Glutamatergic neuron (in vitro differentiated cells): ENCODE data around the gene SCN8A. TPM values are rescaled to one million over a fixed set of nuclear protein-coding genes. Genes with fewer than 3 reads are reported as not detected.
A peak's percentile ranks its signal among the peaks of the same experiment; 100 is the strongest.

Experiments
- DNase-seq: peaks from one replicate; pipeline ENCODE4 v3.0.0; 2022
- H3K27ac Mint-ChIP-seq: one replicate; pipeline ENCODE4 v1.8.0; 2020; ENCODE audit warnings: mild to moderate bottlenecking, mixed read lengths, inconsistent platforms; ENCODE audit not compliant: unreplicated experiment
- H3K27me3 Mint-ChIP-seq: one replicate; pipeline ENCODE4 v1.8.0; 2020; ENCODE audit warnings: mild to moderate bottlenecking, moderate library complexity, mixed read lengths, inconsistent platforms; ENCODE audit not compliant: unreplicated experiment
- H3K36me3 Mint-ChIP-seq: one replicate; pipeline ENCODE4 v1.8.0; 2020; ENCODE audit warnings: mild to moderate bottlenecking, mixed read lengths, inconsistent platforms; ENCODE audit not compliant: unreplicated experiment
- H3K4me1 Mint-ChIP-seq: one replicate; pipeline ENCODE4 v1.8.0; 2020; ENCODE audit warnings: mild to moderate bottlenecking, low read depth, mixed read lengths, inconsistent platforms; ENCODE audit not compliant: unreplicated experiment
- H3K4me3 Mint-ChIP-seq: one replicate; pipeline ENCODE4 v1.8.0; 2020; ENCODE audit warnings: mild to moderate bottlenecking, mixed read lengths, inconsistent platforms; ENCODE audit not compliant: unreplicated experiment
- H3K9me3 Mint-ChIP-seq: one replicate; pipeline ENCODE4 v1.8.0; 2020; ENCODE audit warnings: mild to moderate bottlenecking, moderate library complexity, mixed read lengths, inconsistent platforms; ENCODE audit not compliant: unreplicated experiment
- total RNA-seq: library from RNA; stranded (reverse); fragmentation: NEBNext Ultra II Directional; extraction: Animal tissue kit (Norgen Biotek cat#: 25700); gene quantifications from one replicate; pipeline ENCODE4 v1.2.1, GENCODE V29; 2021; ENCODE audit not compliant: unreplicated experiment
- TF ChIP-seq, protein P1 (sequence below): fragments of 200-600 bp; sonication (generic); IDR thresholded peaks from one replicate; pipeline ENCODE4 v1.5.0; 2021; ENCODE audit not compliant: partially characterized antibody, unreplicated experiment

Gene SCN8A
- total RNA-seq, 1 donor from 2014 or later, result 47.6 TPM

GRCh38 chr12:51815571-51815970, 224.5 kb downstream of the SCN8A start:
- TF ChIP-seq, protein P1, sequence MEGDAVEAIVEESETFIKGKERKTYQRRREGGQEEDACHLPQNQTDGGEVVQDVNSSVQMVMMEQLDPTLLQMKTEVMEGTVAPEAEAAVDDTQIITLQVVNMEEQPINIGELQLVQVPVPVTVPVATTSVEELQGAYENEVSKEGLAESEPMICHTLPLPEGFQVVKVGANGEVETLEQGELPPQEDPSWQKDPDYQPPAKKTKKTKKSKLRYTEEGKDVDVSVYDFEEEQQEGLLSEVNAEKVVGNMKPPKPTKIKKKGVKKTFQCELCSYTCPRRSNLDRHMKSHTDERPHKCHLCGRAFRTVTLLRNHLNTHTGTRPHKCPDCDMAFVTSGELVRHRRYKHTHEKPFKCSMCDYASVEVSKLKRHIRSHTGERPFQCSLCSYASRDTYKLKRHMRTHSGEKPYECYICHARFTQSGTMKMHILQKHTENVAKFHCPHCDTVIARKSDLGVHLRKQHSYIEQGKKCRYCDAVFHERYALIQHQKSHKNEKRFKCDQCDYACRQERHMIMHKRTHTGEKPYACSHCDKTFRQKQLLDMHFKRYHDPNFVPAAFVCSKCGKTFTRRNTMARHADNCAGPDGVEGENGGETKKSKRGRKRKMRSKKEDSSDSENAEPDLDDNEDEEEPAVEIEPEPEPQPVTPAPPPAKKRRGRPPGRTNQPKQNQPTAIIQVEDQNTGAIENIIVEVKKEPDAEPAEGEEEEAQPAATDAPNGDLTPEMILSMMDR, result peak; percentile 6
- Mint-ChIP-seq H3K4me3 (peak overlapping the region; percentile 79), H3K27ac (peak overlapping the region; percentile 91), H3K4me1 (peaks cover 31% of the 10 kb centered on the region), H3K36me3 (no peaks in the 10 kb centered on the region), H3K9me3 (peaks cover 44% of the 10 kb centered on the region), H3K27me3 (peaks cover 33% of the 10 kb centered on the region)
- peak; percentile 41 for DNase-seq

GRCh38 chr12:51817027-51817953, 226.3 kb downstream of the SCN8A start:
- Mint-ChIP-seq H3K36me3 (no peaks in the 10 kb centered on the region), H3K4me1 (peaks cover 31% of the 10 kb centered on the region), H3K4me3 (peak overlapping the region; percentile 56), H3K27me3 (peaks cover 36% of the 10 kb centered on the region), H3K9me3 (peaks cover 38% of the 10 kb centered on the region), H3K27ac (peak overlapping the region; percentile 25)
- TF ChIP-seq, protein P1, result no peak
- no peak for DNase-seq

- Mint-ChIP-seq H3K27me3 (peaks cover 36% of the 10 kb centered on the region), H3K9me3 (peaks cover 41% of the 10 kb centered on the region), H3K27ac (no peak overlapping the region), H3K4me3 (no peak overlapping the region), H3K36me3 (no peaks in the 10 kb centered on the region), H3K4me1 (peaks cover 32% of the 10 kb centered on the region)
- TF ChIP-seq, protein P1, result no peak
- no peak for DNase-seq
Observed at GRCh38 chr12:51818086-51818485, 227.1 kb downstream of the SCN8A start.

DNA sequence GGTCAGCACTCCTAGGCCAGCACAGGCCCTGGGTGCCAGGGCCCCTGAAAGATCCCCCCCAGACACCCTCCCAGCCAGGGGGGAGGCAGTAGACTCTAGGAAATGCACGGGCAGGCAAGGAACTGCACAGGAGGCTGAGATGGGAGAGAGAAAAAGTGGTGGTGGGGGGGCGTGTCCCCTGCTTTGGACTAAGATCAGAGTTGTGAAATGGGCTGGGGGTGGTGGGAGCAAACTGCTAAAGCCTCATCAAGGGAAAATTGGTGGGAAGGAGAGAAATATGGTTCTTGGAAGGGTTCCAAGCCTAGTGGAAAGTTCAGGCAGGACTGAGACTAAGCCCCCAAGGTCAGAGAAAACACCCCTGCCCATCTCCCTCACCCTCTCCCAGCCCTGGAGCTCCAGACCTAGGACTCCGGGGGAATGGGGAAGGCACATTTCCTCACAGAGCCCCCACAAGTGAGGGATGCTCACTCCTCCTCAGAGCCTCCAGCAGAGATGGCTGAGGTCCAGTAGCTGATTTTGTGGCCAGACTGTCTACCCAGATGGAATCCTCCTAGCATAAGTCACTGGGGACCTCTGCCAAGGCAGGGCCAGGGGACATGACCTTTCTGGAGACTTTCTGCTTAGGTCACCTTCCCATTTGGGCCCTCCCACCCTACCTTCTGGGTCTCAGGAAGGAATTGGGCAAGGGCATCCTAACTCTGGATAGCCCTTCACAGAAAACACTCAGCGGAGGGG, 227.7 kb downstream of the SCN8A start:
- H3K4me1 Mint-ChIP-seq, result peaks cover 32% of the 10 kb centered on the region
- H3K9me3 Mint-ChIP-seq, result peaks cover 43% of the 10 kb centered on the region
- no peak overlapping the region for H3K27ac Mint-ChIP-seq
- H3K36me3 Mint-ChIP-seq, result no peaks in the 10 kb centered on the region
- H3K4me3 Mint-ChIP-seq, result peak overlapping the region; percentile 46
- TF ChIP-seq, protein P1, result no peak
- DNase-seq, result no peak
- H3K27me3 Mint-ChIP-seq, result peaks cover 33% of the 10 kb centered on the region
